GM18505 (cell line): ENCODE results near the gene CGB1.
"Not testable (repeated sequence)": the region's sequence is repeated elsewhere in the genome, so short reads cannot be mapped to it uniquely, and the experiment has no call there.

Experiments used
- ATAC-seq: cut with Tn5 transposase; IDR thresholded peaks from one replicate; pipeline ENCODE4 v1.9.1; 2021; ENCODE audit not compliant: unreplicated experiment
- POLR2A ChIP-seq: IDR thresholded peaks from 4 replicates; pipeline ENCODE4 v1.6.1; 2011; ENCODE audit warnings: borderline replicate concordance; ENCODE audit not compliant: insufficient read depth, insufficient read length; ENCODE audit errors: extremely low read depth

Gene CGB1

GRCh38 chr19:49036815-49037214 lies at the start of gene CGB1:
Gene CGB1 (minus strand): TSS chr19:49036895. CDS start chr19:49036711, 184 bp downstream.
- ATAC-seq, result not testable (repeated sequence)

GRCh38 chr19:49086296-49086695 lies 49.6 kb upstream of the CGB1 start:
- no peak for TF ChIP-seq POLR2A
- ATAC-seq, result no peak

- ATAC-seq, result no peak
- TF ChIP-seq POLR2A, result no peak
Observed at GRCh38 chr19:49085868-49086232, 49.2 kb upstream of the CGB1 start.

- peak; percentile 91 for ATAC-seq
- TF ChIP-seq POLR2A, result peak; percentile 98
Observed at GRCh38 chr19:49085020-49085867, 48.5 kb upstream of the CGB1 start, which contains the start of gene SNRNP70. Gene SNRNP70 (plus strand): TSS chr19:49085451. CDS start chr19:49086415, 964 bp downstream.

GRCh38 chr19:49084206-49085019 lies 47.7 kb upstream of the CGB1 start:
- TF ChIP-seq POLR2A, result no peak
- ATAC-seq, result no peak

GRCh38 chr19:49081273-49081672 lies 44.6 kb upstream of the CGB1 start:
- no peak for TF ChIP-seq POLR2A

GRCh38 chr19:49080392-49080791 lies 43.7 kb upstream of the CGB1 start:
- no peak for TF ChIP-seq POLR2A
- ATAC-seq, result no peak

More at GRCh38 chr19:49081273-49081672, 44.6 kb upstream of the CGB1 start:
- no peak for ATAC-seq

GRCh38 chr19:49074869-49075268 lies 38.2 kb upstream of the CGB1 start:
- ATAC-seq, result not testable (repeated sequence)

GRCh38 chr19:49073514-49074378 lies 37.1 kb upstream of the CGB1 start:
- TF ChIP-seq POLR2A, result no peak
- no peak for ATAC-seq

GRCh38 chr19:49071860-49072547 lies 35.3 kb upstream of the CGB1 start:
- no peak for ATAC-seq
- TF ChIP-seq POLR2A, result no peak

- ATAC-seq, result no peak
- no peak for TF ChIP-seq POLR2A
Observed at GRCh38 chr19:49070416-49070815, 33.7 kb upstream of the CGB1 start.

GRCh38 chr19:49069026-49069425 lies 32.3 kb upstream of the CGB1 start:
- ATAC-seq, result no peak
- no peak for TF ChIP-seq POLR2A
